MM.1S (cell line): ENCODE results near the gene PIGN.

Source experiments
- DNase-seq: peaks from one replicate; pipeline ENCODE4 v3.0.0-alpha.2; 2015
- H2AFZ ChIP-seq: fragments of 300-600 bp; sonication (generic); 2 replicates; pipeline ENCODE4 v1.6.0; 2016; ENCODE audit warnings: antibody characterized with exemption, low read length
- H3F3A ChIP-seq: fragments of 300-600 bp; sonication (generic); 2 replicates; pipeline ENCODE4 v1.6.1; 2016; ENCODE audit warnings: mild to moderate bottlenecking, antibody characterized with exemption, low read length, moderate library complexity, mixed read lengths; ENCODE audit not compliant: insufficient read depth
- H3K27ac ChIP-seq: fragments of 300-600 bp; sonication (generic); 2 replicates; pipeline ENCODE4 v1.5.1; 2016; ENCODE audit warnings: mild to moderate bottlenecking, low read length
- H3K27me3 ChIP-seq: fragments of 300-600 bp; sonication (generic); replicated peaks from 2 replicates; pipeline ENCODE4 v1.6.0; 2016; ENCODE audit warnings: low read length; ENCODE audit not compliant: insufficient read depth
- H3K36me3 ChIP-seq: fragments of 300-600 bp; sonication (generic); replicated peaks from 2 replicates; pipeline ENCODE4 v1.6.1; 2016; ENCODE audit warnings: mild to moderate bottlenecking, low read length, mixed read lengths; ENCODE audit not compliant: insufficient read depth
- H3K4me1 ChIP-seq: fragments of 300-600 bp; sonication (generic); 2 replicates; pipeline ENCODE4 v1.6.1; 2016; ENCODE audit warnings: low read length, mixed read lengths
- H3K4me2 ChIP-seq: fragments of 300-600 bp; sonication (generic); 2 replicates; pipeline ENCODE4 v1.6.0; 2016; ENCODE audit warnings: low read depth, low read length
- H3K4me3 ChIP-seq: fragments of 300-600 bp; sonication (generic); 2 replicates; pipeline ENCODE4 v1.5.1; 2016; ENCODE audit warnings: low read length, mixed read lengths
- H3K79me2 ChIP-seq: fragments of 300-600 bp; sonication (generic); 2 replicates; pipeline ENCODE4 v1.6.1; 2016; ENCODE audit warnings: mixed run types, low read length, mixed read lengths
- H3K9ac ChIP-seq: fragments of 300-600 bp; sonication (generic); 2 replicates; pipeline ENCODE4 v1.6.1; 2016; ENCODE audit warnings: low read length, mixed read lengths
- H3K9me2 ChIP-seq: fragments of 300-600 bp; sonication (generic); replicated peaks from 2 replicates; pipeline ENCODE4 v1.6.1; 2016; ENCODE audit warnings: mild to moderate bottlenecking, low read length, mixed read lengths; ENCODE audit not compliant: insufficient read depth
- H3K9me3 ChIP-seq: fragments of 300-600 bp; sonication (generic); replicated peaks from 2 replicates; pipeline ENCODE4 v1.6.1; 2016; ENCODE audit warnings: mild to moderate bottlenecking, low read length, mixed read lengths; ENCODE audit not compliant: insufficient read depth
- H4K20me1 ChIP-seq: fragments of 300-600 bp; sonication (generic); 2 replicates; pipeline ENCODE4 v1.6.1; 2016; ENCODE audit warnings: mild to moderate bottlenecking, low read length, moderate library complexity, mixed read lengths; ENCODE audit not compliant: insufficient read depth
- CTCF ChIP-seq: fragments of 300-600 bp; sonication (generic); IDR thresholded peaks from 2 replicates; pipeline ENCODE4 v1.5.1; 2016; ENCODE audit warnings: antibody characterized with exemption, low read length, mixed read lengths
- EZH2 ChIP-seq: fragments of 300-600 bp; sonication (generic); optimal IDR thresholded peaks from 2 replicates; pipeline ENCODE3; 2017; ENCODE audit warnings: low read depth, mild to moderate bottlenecking, antibody characterized with exemption, low read length, mixed read lengths
- EZH2phosphoT487 ChIP-seq: fragments of 300-600 bp; sonication (generic); IDR thresholded peaks from 2 replicates; pipeline ENCODE4 v1.6.1; 2018; ENCODE audit warnings: antibody characterized with exemption, low read length

Gene PIGN

GRCh38 chr18:62126737-62127136 is 60.1 kb downstream of the PIGN start:
- TF ChIP-seq EZH2 (no peak), EZH2phosphoT487 (no peak), CTCF (no peak)
- H3K9me2 ChIP-seq, result no peaks in the 10 kb centered on the region
- H2AFZ ChIP-seq, result no peak overlapping the region
- H3K27me3 ChIP-seq, result no peaks in the 10 kb centered on the region
- H3K9me3 ChIP-seq, result no peaks in the 10 kb centered on the region
- H3K79me2 ChIP-seq, result no peaks in the 10 kb centered on the region
- no peaks in the 10 kb centered on the region for H3K36me3 ChIP-seq
- H3F3A ChIP-seq, result no peaks in the 10 kb centered on the region
- no peak overlapping the region for H3K4me2 ChIP-seq
- no peak overlapping the region for H3K4me3 ChIP-seq
- H4K20me1 ChIP-seq, result no peaks in the 10 kb centered on the region
- H3K9ac ChIP-seq, result no peak overlapping the region
- H3K4me1 ChIP-seq, result no peaks in the 10 kb centered on the region
- no peak overlapping the region for H3K27ac ChIP-seq
- DNase-seq, result no peak

- no peak overlapping the region for H2AFZ ChIP-seq
- H3K4me2 ChIP-seq, result no peak overlapping the region
- H3K9ac ChIP-seq, result no peak overlapping the region
- no peak overlapping the region for H3K4me3 ChIP-seq
- no peaks in the 10 kb centered on the region for H3F3A ChIP-seq
- H3K27me3 ChIP-seq, result no peaks in the 10 kb centered on the region
- no peaks in the 10 kb centered on the region for H3K79me2 ChIP-seq
- H3K9me3 ChIP-seq, result no peaks in the 10 kb centered on the region
- H3K36me3 ChIP-seq, result no peaks in the 10 kb centered on the region; the same call in 1 of the 2 replicates
- DNase-seq, result no peak
- no peaks in the 10 kb centered on the region for H4K20me1 ChIP-seq
- H3K9me2 ChIP-seq, result no peaks in the 10 kb centered on the region
- H3K4me1 ChIP-seq, result no peaks in the 10 kb centered on the region
- no peak overlapping the region for H3K27ac ChIP-seq
- TF ChIP-seq EZH2, result no peak
- no peak for TF ChIP-seq CTCF
- no peak for TF ChIP-seq EZH2phosphoT487
Measured at GRCh38 chr18:62125702-62126101, 61.2 kb downstream of the PIGN start.

GRCh38 chr18:62122330-62122729 is 64.5 kb downstream of the PIGN start:
- H3K9me3 ChIP-seq, result no peaks in the 10 kb centered on the region
- H3K27ac ChIP-seq, result no peak overlapping the region
- no peaks in the 10 kb centered on the region for H4K20me1 ChIP-seq
- H3K27me3 ChIP-seq, result no peaks in the 10 kb centered on the region
- no peaks in the 10 kb centered on the region for H3K9me2 ChIP-seq
- DNase-seq, result no peak
- no peak overlapping the region for H3K9ac ChIP-seq
- H3F3A ChIP-seq, result no peaks in the 10 kb centered on the region
- no peak overlapping the region for H3K4me3 ChIP-seq
- H3K79me2 ChIP-seq, result no peaks in the 10 kb centered on the region
- H3K4me1 ChIP-seq, result no peaks in the 10 kb centered on the region
- H2AFZ ChIP-seq, result no peak overlapping the region
- TF ChIP-seq EZH2 (no peak), EZH2phosphoT487 (no peak), CTCF (no peak)
- no peak overlapping the region for H3K4me2 ChIP-seq
- no peaks in the 10 kb centered on the region; the same call in 1 of the 2 replicates for H3K36me3 ChIP-seq

DNA sequence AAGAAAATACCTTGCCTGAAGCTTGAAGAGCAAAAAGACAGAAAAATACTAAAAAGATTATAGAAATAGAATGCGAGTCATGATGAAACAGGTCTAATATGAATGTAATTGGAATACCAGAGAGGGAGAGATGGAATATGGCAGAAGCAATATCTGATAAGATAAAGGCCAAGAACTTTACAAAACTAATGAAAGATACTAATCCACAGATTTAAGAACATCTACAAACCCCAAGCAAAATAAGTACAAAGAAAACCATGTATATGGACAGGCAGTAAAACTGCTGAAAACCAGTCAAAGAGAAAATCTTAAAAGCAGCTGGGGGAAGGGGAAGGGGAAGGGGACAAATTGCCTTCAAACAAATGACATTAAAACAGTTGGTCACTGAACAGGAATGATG is 67.0 kb downstream of the PIGN start:
- no peaks in the 10 kb centered on the region for H3K79me2 ChIP-seq
- no peak for TF ChIP-seq EZH2
- H3K36me3 ChIP-seq, result no peaks in the 10 kb centered on the region; the same call in 1 of the 2 replicates
- no peaks in the 10 kb centered on the region for H3K9me2 ChIP-seq
- H2AFZ ChIP-seq, result no peak overlapping the region
- H3K4me3 ChIP-seq, result no peak overlapping the region
- no peak overlapping the region for H3K9ac ChIP-seq
- H3K9me3 ChIP-seq, result no peaks in the 10 kb centered on the region
- H3F3A ChIP-seq, result no peaks in the 10 kb centered on the region
- DNase-seq, result no peak
- H3K27ac ChIP-seq, result no peak overlapping the region
- H3K4me1 ChIP-seq, result no peaks in the 10 kb centered on the region
- no peaks in the 10 kb centered on the region for H3K27me3 ChIP-seq
- H3K4me2 ChIP-seq, result no peak overlapping the region
- H4K20me1 ChIP-seq, result no peaks in the 10 kb centered on the region
